Gastrocnemius medialis (tissue), 4 donors: ENCODE data around the gene ZNF853. TPM values are rescaled to one million over a fixed set of nuclear protein-coding genes. Genes with fewer than 3 reads are reported as not detected.

Experiments used
- ATAC-seq, 2 donors: fragments of 150-250 bp; one replicate each; pipeline ENCODE4 v1.9.1; 2016
- DNase-seq, 2 donors: peaks; one replicate each; pipeline ENCODE4 v3.0.0-alpha.2; 2019
- H3K27ac ChIP-seq, 4 donors: fragments of 200-600 bp; sonication (generic); 1 replicate in 1 of 4; 2 replicates in 3 of 4; pipeline ENCODE4 v1.5.1; 2016 to 2018; ENCODE audit warnings: mild to moderate bottlenecking in 2 of 4, moderate library complexity in 1 of 4
- H3K27me3 ChIP-seq, 3 donors: fragments of 200-600 bp; sonication (generic) in 2 of 3; 1 replicate in 1 of 3; 2 replicates in 2 of 3; pipeline versions ENCODE4 v1.5.1 to v1.6.0; 2016 to 2019; ENCODE audit warnings: mild to moderate bottlenecking in 1 of 3, moderate library complexity in 1 of 3
- H3K36me3 ChIP-seq, 2 donors: fragments of 200-600 bp; sonication (generic) in 1 of 2; one replicate each; pipeline ENCODE4 v1.5.1; 2017 to 2018
- H3K4me1 ChIP-seq, 2 donors: fragments of 200-600 bp; sonication (generic) in 1 of 2; one replicate each; pipeline ENCODE4 v1.5.1; 2016 to 2017; ENCODE audit warnings: mild to moderate bottlenecking in 2 of 2
- H3K4me3 ChIP-seq, 4 donors: fragments of 200-600 bp; sonication (generic) in 3 of 4; 1 replicate in 1 of 4; 2 replicates in 3 of 4; pipeline ENCODE4 v1.5.1; 2016 to 2019; ENCODE audit warnings: mild to moderate bottlenecking in 2 of 4
- H3K9me3 ChIP-seq, 3 donors: fragments of 200-600 bp; sonication (generic) in 2 of 3; 1 replicate in 1 of 3; 2 replicates in 2 of 3; pipeline ENCODE4 v1.5.1; 2016 to 2019
- POLR2A ChIP-seq, 2 donors: fragments of 450-650 bp; IDR thresholded peaks; one replicate each; pipeline ENCODE4 v1.6.1; 2017; ENCODE audit warnings: antibody characterized with exemption in 2 of 2, mild to moderate bottlenecking in 2 of 2, moderate library complexity in 2 of 2
- in situ Hi-C, 4 donors: fragments of 200-750 bp; cut with MboI; loops; one replicate each; pipeline versions ENCODE4 v1.15.0 to v1.8.0; 2017; ENCODE audit warnings: low sequenced_read_pairs in 4 of 4
- intact Hi-C: fragments of 100-400 bp; cut with DNase I; formaldehyde crosslinking; loops from one replicate; pipeline ENCODE4 v1.15.1; 2023; ENCODE audit warnings: low total_unique reads
- total RNA-seq, 4 donors: library from RNA; depleted of rRNA; stranded (reverse); fragments of >200 nt; gene quantifications; one replicate each; pipeline versions ENCODE4 v1.1.0 to v1.2.3, GENCODE V29; 2016
- TF ChIP-seq, protein P1 (sequence below), 5 experiments: fragments of 450-650 bp in 3 of 5; fragments of 200-600 bp in 2 of 5; sonication (generic) in 2 of 5; IDR thresholded peaks in 4 of 5; conservative IDR thresholded peaks in 1 of 5; 1 replicate in 4 of 5; 2 replicates in 1 of 5; pipeline ENCODE4 v1.5.1; 2016 to 2019; ENCODE audit warnings: antibody characterized with exemption in 5 of 5, mild to moderate bottlenecking in 3 of 5, moderate library complexity in 3 of 5

The ZNF853 gene
- 10 to 100 TPM in 3 of 4 donors, 1 to 10 TPM in 1; 9.5 to 21.6 (median 13.0) TPM for total RNA-seq

DNA sequence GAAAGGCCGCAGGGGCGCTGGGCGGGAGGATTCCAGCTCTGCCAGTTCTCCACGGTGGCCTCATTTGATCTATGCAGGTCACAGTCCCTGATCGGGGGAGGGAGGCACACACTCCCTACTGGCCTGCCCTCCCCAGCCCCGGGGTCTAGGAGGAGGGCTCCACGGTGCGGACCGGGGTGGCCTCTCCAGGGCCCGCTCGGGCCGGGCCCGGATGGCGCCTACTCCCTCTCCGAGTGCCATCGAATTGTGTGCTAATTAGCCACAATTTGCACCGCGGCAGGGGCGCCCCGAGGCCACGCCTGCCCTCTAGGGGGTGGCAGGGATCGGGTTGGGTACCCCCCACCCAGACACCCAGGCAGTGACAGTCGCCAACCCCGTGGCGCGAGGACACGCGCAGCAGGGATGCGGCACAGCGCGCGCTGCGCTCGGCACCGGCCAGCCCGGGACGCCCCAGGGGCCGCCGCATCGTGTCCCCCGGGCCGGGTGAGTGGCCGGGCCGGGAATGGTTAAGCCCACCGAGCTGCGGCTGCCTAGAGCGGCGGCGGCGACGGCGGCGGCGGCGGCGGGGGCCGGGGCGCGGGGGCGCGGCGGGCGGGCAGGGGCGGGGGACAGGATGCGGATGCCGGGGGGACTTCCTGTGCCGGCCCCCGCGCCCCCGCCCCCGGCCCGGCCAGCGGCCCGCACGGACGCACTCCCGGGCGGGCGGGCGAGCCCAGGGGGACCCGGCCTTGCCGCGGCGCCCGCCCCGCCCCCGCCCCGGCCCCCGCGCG, at the start of gene ZNF853:
Gene ZNF853 (plus strand): TSS at position 658 of the 770 bp plus-strand sequence. CDS start 565 bp downstream, outside the sequence.
- intact Hi-C loops = no loop called here
- H3K27ac ChIP-seq = peak within 1 kb of the TSS in 1 of 4 donors; percentile 35
- DNase-seq (no peak), ATAC-seq (peak in 1 of 2 donors; percentile 23)
- TF ChIP-seq, protein P1, sequence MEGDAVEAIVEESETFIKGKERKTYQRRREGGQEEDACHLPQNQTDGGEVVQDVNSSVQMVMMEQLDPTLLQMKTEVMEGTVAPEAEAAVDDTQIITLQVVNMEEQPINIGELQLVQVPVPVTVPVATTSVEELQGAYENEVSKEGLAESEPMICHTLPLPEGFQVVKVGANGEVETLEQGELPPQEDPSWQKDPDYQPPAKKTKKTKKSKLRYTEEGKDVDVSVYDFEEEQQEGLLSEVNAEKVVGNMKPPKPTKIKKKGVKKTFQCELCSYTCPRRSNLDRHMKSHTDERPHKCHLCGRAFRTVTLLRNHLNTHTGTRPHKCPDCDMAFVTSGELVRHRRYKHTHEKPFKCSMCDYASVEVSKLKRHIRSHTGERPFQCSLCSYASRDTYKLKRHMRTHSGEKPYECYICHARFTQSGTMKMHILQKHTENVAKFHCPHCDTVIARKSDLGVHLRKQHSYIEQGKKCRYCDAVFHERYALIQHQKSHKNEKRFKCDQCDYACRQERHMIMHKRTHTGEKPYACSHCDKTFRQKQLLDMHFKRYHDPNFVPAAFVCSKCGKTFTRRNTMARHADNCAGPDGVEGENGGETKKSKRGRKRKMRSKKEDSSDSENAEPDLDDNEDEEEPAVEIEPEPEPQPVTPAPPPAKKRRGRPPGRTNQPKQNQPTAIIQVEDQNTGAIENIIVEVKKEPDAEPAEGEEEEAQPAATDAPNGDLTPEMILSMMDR (IDR thresholded peaks at IDR 0.05 in 4 of 5, conservative IDR thresholded peaks at IDR 0.05 in 1 of 5) = no peak
- no peak for TF ChIP-seq POLR2A (IDR thresholded peaks at IDR 0.05)
- peak within 1 kb of the TSS; percentile 65 to 77 (median 67) for H3K4me3 ChIP-seq
- H3K9me3 ChIP-seq = no peaks in the 10 kb centered on the region
- H3K4me1 ChIP-seq = peaks cover 4 to 5% of the 10 kb centered on the region in 2 donors
- in situ Hi-C loops = no loop called here
- H3K36me3 ChIP-seq = peaks cover 0 to 3% of the 10 kb centered on the region in 2 donors
- H3K27me3 ChIP-seq = no peaks in the 10 kb centered on the region

DNA sequence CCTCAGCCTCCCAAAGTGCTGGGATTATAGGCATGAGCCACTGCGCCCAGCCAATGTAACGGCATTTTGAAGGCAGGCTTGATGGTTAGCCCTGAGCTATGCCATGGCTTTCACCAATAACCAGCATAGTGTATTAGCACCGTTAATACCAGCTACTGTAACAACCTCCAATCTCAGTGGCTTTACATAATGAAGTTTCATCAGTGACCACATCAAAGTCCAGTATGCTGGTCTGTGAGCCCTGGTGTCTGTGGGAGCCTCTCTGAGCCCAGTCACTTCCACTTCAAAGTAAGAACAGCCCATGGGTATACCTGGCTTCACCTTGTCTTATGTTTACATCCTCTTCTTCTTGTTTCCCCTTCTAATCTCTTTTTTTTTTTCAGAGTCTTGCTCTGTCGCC, 49.8 kb upstream of the ZNF853 start:
- H3K27me3 ChIP-seq = no peaks in the 10 kb centered on the region
- DNase-seq (no peak), ATAC-seq (no peak)
- H3K9me3 ChIP-seq = no peaks in the 10 kb centered on the region
- H3K27ac ChIP-seq = no peak overlapping the region
- intact Hi-C loops = no loop called here
- no peak overlapping the region for H3K4me3 ChIP-seq
- H3K4me1 ChIP-seq = no peaks in the 10 kb centered on the region
- TF ChIP-seq POLR2A (IDR thresholded peaks at IDR 0.05) = no peak
- TF ChIP-seq, protein P1 (IDR thresholded peaks at IDR 0.05 in 4 of 5, conservative IDR thresholded peaks at IDR 0.05 in 1 of 5) = no peak
- no peaks in the 10 kb centered on the region for H3K36me3 ChIP-seq
- in situ Hi-C loops = no loop called here

DNA sequence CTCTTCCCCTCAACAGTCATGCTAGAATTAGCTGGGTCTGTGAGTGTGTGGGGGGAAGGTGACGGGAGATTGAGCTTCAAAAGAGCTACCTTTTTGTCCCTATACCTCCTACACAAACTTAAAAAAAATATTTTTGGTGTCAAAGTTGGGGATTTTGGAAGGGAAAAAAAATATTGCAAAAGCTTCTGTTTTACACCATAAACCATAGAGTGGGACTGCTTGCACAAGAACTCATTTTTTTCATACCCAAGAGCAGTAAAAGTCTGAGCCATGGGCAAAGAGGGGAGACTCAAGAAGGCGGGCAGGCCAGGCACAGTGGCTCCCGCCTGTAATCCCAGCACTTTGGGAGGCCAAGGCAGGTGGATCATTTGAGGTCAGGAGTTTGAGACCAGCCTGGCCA, 47.5 kb upstream of the ZNF853 start:
- intact Hi-C loops = no loop called here
- H3K27me3 ChIP-seq = no peaks in the 10 kb centered on the region
- no peak overlapping the region for H3K4me3 ChIP-seq
- H3K27ac ChIP-seq = no peak overlapping the region
- in situ Hi-C loops = no loop called here
- no peaks in the 10 kb centered on the region for H3K9me3 ChIP-seq
- ATAC-seq = no peak
- no peaks in the 10 kb centered on the region for H3K36me3 ChIP-seq
- H3K4me1 ChIP-seq = no peaks in the 10 kb centered on the region
- TF ChIP-seq, protein P1 (IDR thresholded peaks at IDR 0.05 in 4 of 5, conservative IDR thresholded peaks at IDR 0.05 in 1 of 5) = no peak
- TF ChIP-seq POLR2A (IDR thresholded peaks at IDR 0.05) = no peak
- no peak for DNase-seq

DNA sequence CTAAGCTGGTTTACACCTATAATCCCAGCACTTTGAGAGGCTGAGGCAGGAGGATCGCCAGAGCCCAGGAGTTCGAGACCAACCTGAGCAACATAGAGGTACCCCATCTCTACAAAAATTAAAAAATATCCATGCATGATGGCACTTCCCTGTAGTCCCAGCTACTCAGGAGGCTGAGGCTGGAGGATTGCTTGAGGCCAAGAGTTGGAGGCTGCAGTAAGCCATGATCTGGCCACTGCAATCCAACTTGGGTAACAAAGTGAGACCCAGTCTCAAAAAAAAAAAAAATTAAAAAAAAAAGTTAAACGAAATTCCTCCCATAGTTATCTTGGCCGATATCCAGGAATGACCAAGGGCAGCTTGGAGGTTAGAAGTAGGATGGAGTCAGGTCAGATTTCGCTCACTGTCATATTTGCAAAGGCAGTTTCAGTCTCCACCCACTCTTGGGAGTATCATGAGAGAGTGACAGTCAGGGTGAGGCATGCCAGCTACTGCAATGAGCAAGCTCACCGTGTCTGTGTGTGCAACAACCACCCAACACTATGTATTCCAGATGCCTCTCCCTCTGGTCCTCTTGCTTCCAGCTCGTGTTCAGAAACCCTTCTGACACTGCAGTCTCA, 44.1 kb upstream of the ZNF853 start:
- Histone ChIP-seq H3K4me3 (no peak overlapping the region), H3K27me3 (no peaks in the 10 kb centered on the region), H3K9me3 (no peaks in the 10 kb centered on the region), H3K36me3 (no peaks in the 10 kb centered on the region), H3K4me1 (peaks cover 0 to under 1% of the 10 kb centered on the region in 2 donors), H3K27ac (no peak overlapping the region)
- no peak for DNase-seq
- intact Hi-C loops (loop anchor here (10.0 kb wide), 2 partner anchors 56 to 134 kb away; partner anchors contain the start of gene ZNF12), in situ Hi-C loops (no loop called here)
- ATAC-seq = no peak
- TF ChIP-seq POLR2A (IDR thresholded peaks at IDR 0.05) = no peak
- TF ChIP-seq, protein P1 (IDR thresholded peaks at IDR 0.05 in 4 of 5, conservative IDR thresholded peaks at IDR 0.05 in 1 of 5) = no peak
